Tibial artery (tissue), 4 donors: Measurements from ENCODE around the gene SLC34A1.

Experiments used
- DNase-seq, 2 donors: peaks; one replicate each; pipeline ENCODE4 v3.0.0-alpha.2; 2019
- H3K27ac ChIP-seq, 2 donors: fragments of 200-600 bp; sonication (generic) in 1 of 2; 1 replicate in 1 of 2; 2 replicates in 1 of 2; pipeline ENCODE4 v1.5.1; 2018 to 2019; ENCODE audit warnings: mild to moderate bottlenecking in 1 of 2
- H3K27me3 ChIP-seq, 2 donors: fragments of 200-600 bp; sonication (generic) in 1 of 2; one replicate each; pipeline versions ENCODE4 v1.5.1 to v1.6.0; 2016 to 2019
- H3K36me3 ChIP-seq, 3 donors: fragments of 200-600 bp; sonication (generic) in 2 of 3; one replicate each; pipeline ENCODE4 v1.5.1; 2016 to 2019; ENCODE audit warnings: mild to moderate bottlenecking in 2 of 3
- H3K4me1 ChIP-seq, 4 donors: fragments of 200-600 bp; sonication (generic) in 2 of 4; 1 replicate in 3 of 4; 2 replicates in 1 of 4; pipeline ENCODE4 v1.5.1; 2016 to 2019
- H3K4me3 ChIP-seq, 2 donors: fragments of 200-600 bp; sonication (generic) in 1 of 2; 1 replicate in 1 of 2; 2 replicates in 1 of 2; pipeline ENCODE4 v1.5.1; 2018 to 2019; ENCODE audit warnings: mild to moderate bottlenecking in 2 of 2
- H3K9me3 ChIP-seq, 3 donors: fragments of 200-600 bp; sonication (generic) in 1 of 3; one replicate each; pipeline ENCODE4 v1.5.1; 2016 to 2019
- intact Hi-C: fragments of 100-400 bp; cut with DNase I; formaldehyde crosslinking; loops from one replicate; pipeline ENCODE4 v1.15.0; 2023; ENCODE audit warnings: low total_unique reads
- TF ChIP-seq, protein P1 (sequence below), 2 experiments: fragments of 200-600 bp in 1 of 2; fragments of 450-650 bp in 1 of 2; IDR thresholded peaks; one replicate each; pipeline ENCODE4 v1.5.1; 2017 to 2019; ENCODE audit warnings: antibody characterized with exemption in 2 of 2, mild to moderate bottlenecking in 1 of 2, moderate library complexity in 1 of 2

SLC34A1 gene

GRCh38 chr5:177402271-177403043 is 18.2 kb downstream of the SLC34A1 start:
- Histone ChIP-seq H3K9me3 (no peaks in the 10 kb centered on the region), H3K4me3 (no peak overlapping the region), H3K4me1 (peaks cover 0 to 38% (median 34%) of the 10 kb centered on the region in 4 donors), H3K27ac (no peak overlapping the region), H3K36me3 (no peaks in the 10 kb centered on the region), H3K27me3 (peaks cover 7 to 79% of the 10 kb centered on the region in 2 donors)
- intact Hi-C loops: no loop called here
- no peak for DNase-seq
- TF ChIP-seq, protein P1, sequence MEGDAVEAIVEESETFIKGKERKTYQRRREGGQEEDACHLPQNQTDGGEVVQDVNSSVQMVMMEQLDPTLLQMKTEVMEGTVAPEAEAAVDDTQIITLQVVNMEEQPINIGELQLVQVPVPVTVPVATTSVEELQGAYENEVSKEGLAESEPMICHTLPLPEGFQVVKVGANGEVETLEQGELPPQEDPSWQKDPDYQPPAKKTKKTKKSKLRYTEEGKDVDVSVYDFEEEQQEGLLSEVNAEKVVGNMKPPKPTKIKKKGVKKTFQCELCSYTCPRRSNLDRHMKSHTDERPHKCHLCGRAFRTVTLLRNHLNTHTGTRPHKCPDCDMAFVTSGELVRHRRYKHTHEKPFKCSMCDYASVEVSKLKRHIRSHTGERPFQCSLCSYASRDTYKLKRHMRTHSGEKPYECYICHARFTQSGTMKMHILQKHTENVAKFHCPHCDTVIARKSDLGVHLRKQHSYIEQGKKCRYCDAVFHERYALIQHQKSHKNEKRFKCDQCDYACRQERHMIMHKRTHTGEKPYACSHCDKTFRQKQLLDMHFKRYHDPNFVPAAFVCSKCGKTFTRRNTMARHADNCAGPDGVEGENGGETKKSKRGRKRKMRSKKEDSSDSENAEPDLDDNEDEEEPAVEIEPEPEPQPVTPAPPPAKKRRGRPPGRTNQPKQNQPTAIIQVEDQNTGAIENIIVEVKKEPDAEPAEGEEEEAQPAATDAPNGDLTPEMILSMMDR (IDR thresholded peaks at IDR 0.05): peak in 1 of 2 experiments; percentile 14

- Histone ChIP-seq H3K27ac (no peak overlapping the region), H3K9me3 (no peaks in the 10 kb centered on the region), H3K36me3 (no peaks in the 10 kb centered on the region), H3K27me3 (peaks cover 7 to 71% of the 10 kb centered on the region in 2 donors), H3K4me1 (peaks cover 0 to 38% (median 34%) of the 10 kb centered on the region in 4 donors), H3K4me3 (peak overlapping the region; percentile 43 to 60)
- intact Hi-C loops: no loop called here
- TF ChIP-seq, protein P1 (IDR thresholded peaks at IDR 0.05): no peak
- DNase-seq: no peak
These were observed 19.0 kb downstream of the SLC34A1 start for GRCh38 chr5:177403102-177403791.

DNA sequence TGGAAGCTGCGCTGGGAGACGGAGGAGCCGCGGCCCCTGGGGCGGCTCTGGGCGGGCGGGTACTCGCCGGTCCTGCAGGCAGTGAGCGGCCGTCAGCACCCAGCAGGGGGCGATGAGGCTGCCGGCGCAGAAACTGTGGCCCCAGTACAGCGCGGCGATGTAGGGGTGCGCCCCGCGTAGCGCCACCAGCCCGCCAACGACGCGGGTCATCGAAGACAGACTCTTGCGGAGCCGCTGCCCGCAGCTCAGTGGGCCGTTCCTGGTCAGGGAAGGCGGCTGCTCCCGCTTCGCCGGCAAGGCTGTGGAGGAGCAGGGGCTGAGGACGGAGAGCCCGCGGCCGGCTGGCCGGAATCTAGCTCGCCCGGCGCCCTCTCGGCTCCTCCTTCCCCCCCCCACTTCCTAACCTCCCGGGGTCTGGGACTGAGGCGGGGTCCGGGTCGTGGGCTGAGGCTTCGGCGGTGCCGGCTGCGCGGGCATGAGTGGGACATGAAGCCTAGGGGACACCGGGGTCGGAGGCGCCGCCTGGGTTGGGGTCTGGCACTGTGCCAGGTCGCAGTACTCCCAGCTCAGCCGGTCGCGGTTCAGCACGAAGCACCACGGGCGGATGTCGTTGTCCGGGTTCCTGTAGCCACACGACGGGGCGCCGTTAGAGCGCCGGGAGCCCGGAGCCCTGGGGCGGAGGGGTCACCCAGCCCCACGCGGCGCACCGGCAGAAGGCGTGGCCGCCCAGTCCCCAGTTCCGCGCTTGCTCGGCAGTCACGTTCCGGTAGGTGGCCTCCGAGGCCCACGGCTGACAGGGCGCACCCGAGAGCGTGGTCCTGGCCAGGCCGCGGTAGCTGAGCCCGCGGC is 19.8 kb downstream of the SLC34A1 start:
- intact Hi-C loops: loop anchor here (2.0 kb wide), 1 partner anchor 51 kb away; no protein-coding TSS in a partner anchor
- Histone ChIP-seq H3K4me1 (peaks cover 0 to 38% (median 34%) of the 10 kb centered on the region in 4 donors), H3K9me3 (no peaks in the 10 kb centered on the region), H3K4me3 (peak overlapping the region; percentile 43 to 60), H3K27ac (no peak overlapping the region), H3K36me3 (no peaks in the 10 kb centered on the region), H3K27me3 (peaks cover 7 to 63% of the 10 kb centered on the region in 2 donors)
- TF ChIP-seq, protein P1 (IDR thresholded peaks at IDR 0.05): peak; percentile 81 to 87
- DNase-seq: peak; percentile 84 to 91

DNA sequence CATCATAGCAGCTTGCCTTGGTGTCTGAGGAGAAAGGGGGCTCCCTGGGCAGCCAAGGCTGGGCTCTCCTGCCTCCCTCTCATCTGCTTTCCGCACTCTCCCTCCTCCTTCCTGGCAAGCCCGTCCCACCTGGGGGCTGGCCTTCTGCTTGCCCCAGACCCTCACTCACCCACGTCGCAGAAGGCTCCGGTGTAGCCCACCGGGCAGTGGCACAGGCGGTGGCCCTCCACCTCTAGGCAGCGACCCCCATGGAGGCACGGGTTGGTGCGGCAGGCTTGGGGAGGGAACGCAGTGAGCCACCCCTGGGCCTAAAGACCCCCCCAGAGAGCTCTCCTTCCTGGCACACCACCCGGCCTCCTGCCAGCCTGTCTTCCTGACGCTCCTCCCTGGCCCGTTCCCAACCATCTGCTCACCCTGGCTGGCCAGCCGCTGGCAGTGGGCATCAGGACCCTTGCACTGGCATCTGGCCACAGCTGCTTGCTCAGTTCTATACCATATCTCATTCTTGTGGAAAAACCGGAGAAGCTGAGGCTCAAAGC is 20.5 kb downstream of the SLC34A1 start:
- DNase-seq: peak in 1 of 2 donors; percentile 67
- Histone ChIP-seq H3K9me3 (no peaks in the 10 kb centered on the region), H3K27ac (no peak overlapping the region), H3K4me3 (peak overlapping the region; percentile 43 to 60), H3K27me3 (peaks cover 7 to 60% of the 10 kb centered on the region in 2 donors), H3K36me3 (no peaks in the 10 kb centered on the region), H3K4me1 (peaks cover 0 to 38% (median 34%) of the 10 kb centered on the region in 4 donors)
- TF ChIP-seq, protein P1 (IDR thresholded peaks at IDR 0.05): no peak
- intact Hi-C loops: loop anchor here (2.0 kb wide), 1 partner anchor 50 kb away; no protein-coding TSS in a partner anchor

DNA sequence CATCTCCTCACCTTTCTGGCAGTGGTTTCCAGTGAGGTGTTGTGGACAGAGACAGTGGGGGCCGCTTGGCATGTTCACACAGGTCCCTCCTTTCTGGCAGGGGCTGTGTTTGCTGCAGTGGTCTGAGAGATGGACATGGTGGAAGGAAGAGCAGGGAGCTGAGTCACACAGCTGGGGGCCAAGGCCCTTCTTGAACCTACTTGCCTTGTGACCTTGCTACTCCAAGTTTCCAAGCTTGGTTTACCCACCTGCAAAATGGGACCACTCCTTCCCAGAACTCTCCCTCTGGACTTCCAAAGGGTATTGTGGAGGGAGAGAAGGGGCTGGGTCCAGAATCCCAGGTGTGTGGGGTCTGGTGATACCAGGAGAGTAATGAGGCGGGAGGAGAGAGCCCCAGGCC is 21.1 kb downstream of the SLC34A1 start:
- H3K27me3 ChIP-seq: peaks cover 5 to 54% of the 10 kb centered on the region in 2 donors
- H3K4me1 ChIP-seq: peaks cover 0 to 33% (median 29%) of the 10 kb centered on the region in 4 donors
- H3K27ac ChIP-seq: no peak overlapping the region
- DNase-seq: no peak
- intact Hi-C loops: loop anchor here (2.0 kb wide), 1 partner anchor 49 kb away; no protein-coding TSS in a partner anchor
- TF ChIP-seq, protein P1 (IDR thresholded peaks at IDR 0.05): no peak
- H3K4me3 ChIP-seq: no peak overlapping the region
- H3K36me3 ChIP-seq: no peaks in the 10 kb centered on the region
- no peaks in the 10 kb centered on the region for H3K9me3 ChIP-seq
